ENCODE results near the gene SCARB1.

SCARB1 gene

GRCh38 chr12:124753228-124753591 is 110.5 kb downstream of the SCARB1 start:
- Histone ChIP-seq H3K9me3 (ENCODE audit: severe bottlenecking) (peaks cover 27% of the 10 kb centered on the region), H3K27me3 (ENCODE audit: insufficient read depth, low read depth, severe bottlenecking) (no peaks in the 10 kb centered on the region), H3K4me3 (ENCODE audit: low read depth, low read length) (no peak overlapping the region), H3K36me3 (no peaks in the 10 kb centered on the region; the same call in 1 of the 2 replicates), H3K27ac (no peak overlapping the region)
- no peak for DNase-seq
- no peak for TF ChIP-seq CTCF (IDR thresholded peaks at IDR 0.05; ENCODE audit: low read depth, low read length)

DNA sequence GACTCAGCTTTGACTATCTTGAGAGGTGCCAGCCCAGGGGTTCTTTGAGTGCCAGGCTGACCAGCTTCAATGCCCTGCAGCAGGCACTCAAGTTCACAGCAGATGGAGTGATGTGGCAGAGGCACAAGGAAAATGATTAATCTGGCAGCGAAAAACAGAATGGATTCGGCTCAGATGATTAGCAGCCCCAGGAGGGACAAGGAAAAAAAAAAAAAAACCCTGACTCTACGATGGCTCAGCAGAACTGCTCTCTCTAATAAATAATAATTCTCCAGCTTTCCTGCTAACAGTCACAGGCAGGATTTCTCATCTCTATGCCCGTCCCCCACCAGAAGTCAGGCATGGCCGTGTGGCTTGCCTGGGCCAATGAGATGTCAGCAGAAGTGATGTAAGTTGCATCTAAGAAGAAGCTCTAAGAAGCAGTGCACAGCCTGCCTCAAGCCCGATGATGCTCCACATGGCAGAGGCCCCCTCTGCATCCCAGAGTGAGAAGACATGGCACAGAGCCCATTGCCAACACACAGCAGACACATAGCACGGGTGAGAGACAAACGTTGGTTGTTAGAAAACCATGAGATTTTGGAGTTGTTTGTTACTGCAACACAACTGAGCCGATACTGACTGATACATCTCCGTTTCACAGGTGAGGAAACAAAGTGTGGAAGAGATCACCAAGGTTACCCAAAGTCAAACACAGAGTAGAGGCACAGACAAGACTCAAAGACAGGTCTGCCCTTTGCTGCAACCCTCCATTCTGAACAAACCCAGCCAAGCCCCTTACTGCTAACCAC is 111.0 kb downstream of the SCARB1 start:
- Histone ChIP-seq H3K36me3 (no peaks in the 10 kb centered on the region; the same call in 1 of the 2 replicates), H3K9me3 (ENCODE audit: severe bottlenecking) (peaks cover 24% of the 10 kb centered on the region), H3K27me3 (ENCODE audit: insufficient read depth, low read depth, severe bottlenecking) (no peaks in the 10 kb centered on the region), H3K4me3 (ENCODE audit: low read depth, low read length) (no peak overlapping the region), H3K27ac (no peak overlapping the region)
- DNase-seq = no peak
- no peak for TF ChIP-seq CTCF (IDR thresholded peaks at IDR 0.05; ENCODE audit: low read depth, low read length)

DNA sequence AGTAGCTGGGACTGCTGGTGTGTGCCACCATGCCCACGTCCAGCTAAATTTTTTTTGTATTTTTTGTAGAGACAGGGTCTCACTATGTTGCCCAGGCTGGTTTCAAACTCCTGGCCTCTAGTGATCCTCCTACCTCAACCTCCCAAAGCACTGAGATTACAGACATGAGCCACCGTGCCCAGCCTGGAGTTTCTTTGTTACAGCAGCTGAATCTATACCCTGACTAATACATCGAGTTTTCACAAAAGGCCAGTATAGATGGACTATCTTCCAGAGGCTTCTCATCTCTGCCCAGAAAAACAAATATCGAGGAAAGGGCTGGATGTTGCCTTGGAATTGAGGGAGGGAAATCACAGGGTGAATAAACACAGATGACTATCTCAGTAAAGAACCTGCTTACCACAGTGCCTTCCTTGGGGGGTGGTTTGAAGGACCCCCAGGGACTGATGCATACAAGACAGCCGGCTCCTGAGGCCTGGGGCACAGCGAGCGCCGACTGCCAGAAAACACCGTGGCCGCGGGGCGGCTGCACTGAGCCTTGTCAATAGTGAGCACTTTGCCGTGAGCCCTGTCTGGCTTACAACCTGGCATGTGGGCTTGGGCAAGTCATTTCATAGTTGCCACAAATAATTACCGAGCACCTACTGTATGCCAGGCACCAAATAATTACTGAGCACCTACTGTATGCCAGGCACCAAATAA is 111.9 kb downstream of the SCARB1 start:
- DNase-seq = no peak
- Histone ChIP-seq H3K9me3 (ENCODE audit: severe bottlenecking) (peaks cover 15% of the 10 kb centered on the region), H3K36me3 (no peaks in the 10 kb centered on the region; the same call in 1 of the 2 replicates), H3K27me3 (ENCODE audit: insufficient read depth, low read depth, severe bottlenecking) (no peaks in the 10 kb centered on the region), H3K4me3 (ENCODE audit: low read depth, low read length) (no peak overlapping the region), H3K27ac (no peak overlapping the region)
- no peak for TF ChIP-seq CTCF (IDR thresholded peaks at IDR 0.05; ENCODE audit: low read depth, low read length)

DNA sequence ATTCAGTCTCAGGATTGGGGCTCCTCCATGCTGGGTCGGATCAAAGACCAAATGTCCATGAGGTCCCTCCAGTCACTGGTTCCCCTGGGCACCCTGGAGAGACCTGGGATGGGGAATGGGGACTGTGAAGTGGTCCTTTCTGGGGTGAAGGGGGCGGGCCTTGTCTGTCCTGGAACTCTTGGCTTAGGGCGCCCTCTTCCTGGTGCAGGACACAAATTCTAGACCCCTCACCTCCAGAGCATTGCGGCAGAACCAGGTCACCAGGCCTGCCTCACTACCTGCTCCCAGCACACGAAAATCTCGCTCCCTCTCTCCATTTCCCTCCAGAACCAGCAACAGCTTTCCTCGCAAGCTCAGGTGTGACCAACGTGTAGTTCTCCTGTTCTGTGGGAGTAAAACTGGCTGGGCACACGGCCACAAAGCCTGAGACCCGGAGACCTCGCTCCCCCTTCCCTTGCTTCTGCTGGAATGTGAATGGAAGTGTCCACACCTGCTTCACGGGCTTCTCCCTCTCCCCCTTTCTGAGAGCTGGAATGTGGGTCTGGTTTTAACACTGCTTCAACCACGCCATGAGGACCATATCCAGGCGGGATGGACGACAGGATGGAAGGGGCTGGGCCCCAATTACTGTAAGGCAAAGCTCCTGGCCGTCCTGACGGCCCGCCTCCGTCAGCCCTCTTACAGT is 112.7 kb downstream of the SCARB1 start:
- Histone ChIP-seq H3K27me3 (ENCODE audit: insufficient read depth, low read depth, severe bottlenecking) (no peaks in the 10 kb centered on the region), H3K36me3 (no peaks in the 10 kb centered on the region; the same call in 1 of the 2 replicates), H3K9me3 (ENCODE audit: severe bottlenecking) (peaks cover 13% of the 10 kb centered on the region), H3K4me3 (ENCODE audit: low read depth, low read length) (no peak overlapping the region), H3K27ac (peak overlapping the region; percentile 11)
- peak; percentile 71 for TF ChIP-seq CTCF (IDR thresholded peaks at IDR 0.05; ENCODE audit: low read depth, low read length)
- DNase-seq = peak; percentile 82

GRCh38 chr12:124750149-124750656 is 113.5 kb downstream of the SCARB1 start:
- no peak overlapping the region for H3K4me3 ChIP-seq (ENCODE audit: low read depth, low read length)
- H3K27me3 ChIP-seq (ENCODE audit: insufficient read depth, low read depth, severe bottlenecking) = no peaks in the 10 kb centered on the region
- peaks cover 13% of the 10 kb centered on the region for H3K9me3 ChIP-seq (ENCODE audit: severe bottlenecking)
- TF ChIP-seq CTCF (IDR thresholded peaks at IDR 0.05; ENCODE audit: low read depth, low read length) = no peak
- DNase-seq = no peak
- no peaks in the 10 kb centered on the region for H3K36me3 ChIP-seq
- peak overlapping the region; percentile 14; the same call in 1 of the 2 replicates for H3K27ac ChIP-seq

All from WERI-Rb-1 (cell line).